Activated CD8-positive, alpha-beta memory T cell treated with anti-CD3 and anti-CD28 coated beads for 4 hours (primary cell): ENCODE results near the gene BRD3.

Source experiments
- DNase-seq, 2 donors: peaks; one replicate each; pipeline ENCODE4 v3.0.0-alpha.2; 2020; ENCODE audit warnings: low read depth in 2 of 2

Gene BRD3

DNA sequence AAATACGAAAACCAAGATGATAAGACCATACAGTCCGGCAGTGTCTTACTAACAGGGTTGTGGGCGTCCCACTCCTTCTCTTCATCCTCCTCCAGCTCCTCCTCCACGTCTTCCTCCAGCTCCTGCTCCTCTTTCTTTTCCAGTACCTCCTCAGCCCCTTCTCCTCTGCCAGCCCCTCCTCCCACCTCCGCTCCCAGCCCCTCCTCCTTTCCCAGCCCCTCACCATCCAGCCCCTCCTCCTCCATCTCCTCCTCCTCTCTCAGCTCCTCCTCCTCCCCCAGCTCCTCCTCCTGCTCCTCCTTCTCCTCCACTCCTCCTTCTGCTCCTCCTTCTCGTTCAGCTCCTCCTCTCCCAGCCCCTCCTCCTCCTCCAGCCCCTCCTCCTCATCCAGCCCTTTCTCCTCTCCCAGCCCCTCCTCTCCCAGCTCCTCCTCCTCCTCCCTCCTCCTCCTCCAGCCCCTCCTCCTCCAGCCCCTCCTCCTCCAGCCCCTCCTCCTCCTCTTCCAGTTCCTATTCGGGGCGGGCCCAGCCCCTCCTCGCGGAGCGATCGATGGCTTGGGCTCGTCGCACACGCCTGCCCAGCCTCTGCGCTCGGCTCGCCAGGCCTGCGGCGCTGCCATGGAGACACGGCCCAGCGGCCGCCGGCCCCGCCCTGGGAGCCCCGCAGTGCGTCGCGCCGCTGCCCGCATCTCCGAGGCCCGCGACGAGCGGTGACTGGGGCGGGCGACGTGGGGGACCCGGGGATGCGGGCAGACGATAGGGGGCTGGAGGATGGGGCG lies 42.8 kb downstream of the BRD3 start, which contains the start of gene BRD3OS:
BRD3OS (plus strand) TSS at position 654 of the 778 bp plus-strand sequence. CDS start 1,267 bp downstream, outside the sequence.
- peak; percentile 77 to 88 for DNase-seq

- no peak for DNase-seq
These were observed 43.5 kb downstream of the BRD3 start for GRCh38 chr9:134024214-134024792.

DNA sequence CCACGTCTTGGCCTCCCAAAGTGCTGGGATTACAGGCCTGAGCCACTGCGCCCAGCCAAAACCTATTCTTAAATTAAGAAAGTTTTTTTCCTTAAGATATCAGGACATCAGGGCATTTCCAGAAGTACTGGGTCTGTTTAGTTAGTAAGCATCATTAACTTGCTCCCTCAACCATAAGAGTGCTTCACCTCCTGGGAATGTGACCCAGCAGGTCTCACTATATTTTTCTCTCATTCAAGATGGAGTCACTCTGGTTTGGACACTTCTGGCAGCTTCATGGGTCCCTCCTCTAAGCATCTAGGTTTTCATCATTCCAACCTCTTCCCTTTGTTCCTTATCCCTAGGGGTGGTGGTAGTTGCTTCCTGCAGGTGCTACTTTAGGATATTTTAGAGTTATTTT lies 52.9 kb downstream of the BRD3 start:
- DNase-seq = no peak

DNA sequence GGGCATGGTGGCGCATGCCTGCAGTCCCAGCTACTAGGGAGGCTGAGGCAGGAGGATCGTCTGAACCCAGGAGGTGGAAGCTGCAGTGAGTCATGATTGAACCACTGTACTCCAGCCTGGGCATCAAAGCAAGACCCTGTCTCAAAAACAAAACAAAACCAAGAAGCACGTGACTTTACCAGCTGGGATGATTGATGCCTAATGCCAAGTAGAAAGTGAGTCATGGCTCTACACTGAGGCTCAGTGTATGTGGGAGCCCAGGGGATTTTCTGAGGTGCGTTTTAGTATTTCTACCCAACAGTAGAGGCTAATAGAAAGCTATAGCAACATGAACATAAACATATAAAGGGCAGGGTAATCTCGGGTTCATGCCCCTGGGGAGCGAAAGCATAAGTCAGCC lies 56.4 kb downstream of the BRD3 start:
- DNase-seq = no peak

DNA sequence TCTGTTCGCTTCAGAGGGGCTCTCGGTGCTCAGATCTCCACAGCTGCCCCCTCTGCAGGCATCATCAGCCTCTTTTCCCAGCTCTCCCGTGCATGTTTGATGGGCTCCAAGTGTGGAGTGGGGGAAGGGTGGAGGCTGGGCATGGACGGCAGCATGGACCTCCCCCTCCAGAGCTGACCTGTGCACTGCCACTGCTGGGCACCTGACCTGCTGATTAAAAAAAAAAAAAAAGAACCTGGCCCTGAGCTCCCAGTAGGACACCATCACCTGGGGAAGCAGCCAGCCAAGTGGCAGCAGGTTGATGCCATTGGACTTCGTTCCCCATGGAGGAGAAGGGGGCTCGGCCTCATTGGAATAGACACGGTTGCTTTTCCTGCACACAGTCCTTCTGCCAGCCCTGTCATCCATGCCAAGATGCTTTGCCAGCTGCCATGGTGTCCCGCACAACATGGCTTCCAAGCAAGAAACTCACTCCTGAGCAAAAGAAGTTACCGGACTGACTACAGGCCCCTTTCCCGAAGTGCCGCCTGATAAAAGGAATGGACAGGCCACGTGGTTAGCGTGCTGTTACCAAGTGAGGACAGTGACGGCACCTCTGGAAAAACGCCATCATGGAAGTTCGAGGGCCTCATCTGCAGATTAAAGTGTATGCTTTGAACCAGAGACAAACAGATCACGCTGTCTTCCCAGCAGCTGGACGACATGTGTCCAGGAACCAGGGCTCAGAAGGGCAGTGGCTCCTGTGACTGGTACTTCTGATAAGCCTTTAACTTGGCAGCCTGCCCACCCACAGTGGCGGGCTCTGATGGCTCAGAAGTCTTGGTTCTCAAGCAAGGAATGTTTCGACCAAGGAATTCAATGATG lies 57.3 kb downstream of the BRD3 start:
- DNase-seq = no peak

GRCh38 chr9:134007571-134007970 lies 60.3 kb downstream of the BRD3 start:
- DNase-seq = no peak

DNA sequence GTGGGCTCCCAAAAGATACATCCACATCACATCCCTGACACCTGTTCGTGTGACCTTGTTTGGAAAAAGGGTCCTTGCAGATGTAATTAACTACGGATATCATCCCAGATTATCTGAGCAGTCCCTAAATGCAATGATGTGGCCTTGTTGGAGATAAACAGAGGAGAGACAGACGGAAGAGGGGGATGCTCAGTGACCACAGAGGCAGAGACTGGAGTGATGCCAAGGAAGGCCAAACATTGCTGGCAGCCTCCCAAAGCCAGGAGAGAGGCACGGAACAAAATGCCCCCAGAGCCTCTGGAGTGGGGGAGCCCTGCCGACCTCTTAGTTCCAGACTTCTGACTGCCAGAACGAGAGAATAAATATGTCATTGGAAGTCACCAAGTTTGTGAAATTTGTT lies 60.7 kb downstream of the BRD3 start:
- DNase-seq = no peak

DNA sequence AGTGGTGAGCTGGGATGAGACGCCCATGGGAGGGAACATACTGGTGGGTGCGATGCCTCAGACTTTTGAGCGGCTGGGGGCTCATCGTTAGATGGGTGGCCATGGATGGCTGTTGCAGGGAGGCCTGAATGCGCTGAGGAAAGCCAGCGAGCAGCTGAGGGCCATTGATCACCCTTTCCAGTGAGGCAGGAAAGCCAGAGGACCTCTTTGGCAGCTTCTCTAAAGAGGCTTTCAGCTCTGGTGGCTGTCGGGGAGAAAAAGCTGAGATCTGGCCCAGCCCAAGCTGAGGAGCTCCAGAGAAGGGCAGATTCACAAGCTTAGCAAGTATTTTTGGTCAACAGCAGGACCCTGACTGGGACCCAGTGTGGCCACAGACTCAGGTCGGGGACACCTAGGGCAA lies 62.4 kb downstream of the BRD3 start:
- DNase-seq = no peak

DNA sequence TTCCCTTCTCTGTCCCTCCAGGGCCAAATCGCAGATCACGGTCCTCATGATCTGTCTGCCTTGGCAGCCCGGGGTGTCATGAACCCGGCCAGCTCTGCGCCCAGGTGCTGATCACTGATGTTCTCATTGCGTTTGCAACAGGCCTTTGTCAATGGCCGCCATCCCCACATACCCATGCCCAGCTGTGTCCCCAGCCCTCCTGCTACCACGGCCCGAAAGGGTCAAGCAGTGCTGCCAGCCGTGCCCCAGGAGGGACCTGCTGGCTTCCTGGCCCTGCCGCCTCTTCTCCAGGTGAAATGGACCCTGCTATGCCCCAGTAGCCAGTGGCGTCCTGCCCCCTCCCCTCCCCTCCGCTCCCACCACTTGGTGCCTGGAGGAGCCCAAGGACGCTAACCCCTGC lies 62.9 kb downstream of the BRD3 start:
- no peak for DNase-seq

- DNase-seq = no peak
These were observed 63.5 kb downstream of the BRD3 start for GRCh38 chr9:134004131-134004873.

- no peak for DNase-seq
These were observed 64.6 kb downstream of the BRD3 start for GRCh38 chr9:134003237-134003636.

DNA sequence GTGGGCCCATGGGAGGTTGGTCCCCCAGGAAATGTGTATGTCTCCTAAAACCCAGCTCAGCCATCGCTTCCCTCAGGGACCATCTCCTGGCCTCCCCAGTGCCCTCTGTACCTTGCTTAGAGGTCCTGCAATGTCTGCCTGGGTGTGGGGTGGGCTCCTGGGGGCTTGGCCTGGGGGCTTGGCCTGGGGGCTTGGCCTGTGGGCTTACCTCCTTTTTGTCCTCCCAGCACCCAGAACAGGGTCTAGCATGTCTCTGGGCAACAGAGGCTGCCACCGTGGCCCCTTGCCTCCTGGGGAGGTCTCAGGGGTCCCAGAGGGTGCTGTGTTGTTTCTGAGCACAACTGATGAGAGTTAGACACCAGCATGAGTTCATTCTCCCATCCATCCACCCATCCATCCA lies 65.0 kb downstream of the BRD3 start:
- no peak for DNase-seq

GRCh38 chr9:133999851-134000265 lies 68.0 kb downstream of the BRD3 start:
- no peak for DNase-seq

- no peak for DNase-seq
These were observed 68.8 kb downstream of the BRD3 start for GRCh38 chr9:133998915-133999595.

GRCh38 chr9:133997584-133997983 lies 70.2 kb downstream of the BRD3 start:
- no peak for DNase-seq

- DNase-seq = no peak
These were observed 71.0 kb downstream of the BRD3 start for GRCh38 chr9:133996531-133997520.

GRCh38 chr9:133995012-133995896 lies 72.6 kb downstream of the BRD3 start:
- DNase-seq = no peak

GRCh38 chr9:133994353-133995011 lies 73.3 kb downstream of the BRD3 start:
- DNase-seq = peak; percentile 37 to 56
